ENCODE results near the gene SESTD1. TPM values are rescaled to one million over a fixed set of nuclear protein-coding genes. Genes with fewer than 3 reads are reported as not detected.

SESTD1 gene
- total RNA-seq, 2 donors from 2014 or later = 16.1 to 16.3 TPM

GRCh38 chr2:179277429-179278196 is 13.0 kb upstream of the SESTD1 start:
- H3K4me1 Mint-ChIP-seq = peaks cover 2% of the 10 kb centered on the region
- no peaks in the 10 kb centered on the region for H3K9me3 ChIP-seq (ENCODE audit: control insufficient read depth, low read length, poor library complexity, severe bottlenecking)
- H3K36me3 Mint-ChIP-seq (ENCODE audit: low read depth) = no peaks in the 10 kb centered on the region
- no peak overlapping the region for H3K27ac Mint-ChIP-seq
- H3K27me3 Mint-ChIP-seq = peaks cover 5% of the 10 kb centered on the region
- H3K4me3 Mint-ChIP-seq = no peak overlapping the region
- DNase-seq (no peak), ATAC-seq (no peak)

DNA sequence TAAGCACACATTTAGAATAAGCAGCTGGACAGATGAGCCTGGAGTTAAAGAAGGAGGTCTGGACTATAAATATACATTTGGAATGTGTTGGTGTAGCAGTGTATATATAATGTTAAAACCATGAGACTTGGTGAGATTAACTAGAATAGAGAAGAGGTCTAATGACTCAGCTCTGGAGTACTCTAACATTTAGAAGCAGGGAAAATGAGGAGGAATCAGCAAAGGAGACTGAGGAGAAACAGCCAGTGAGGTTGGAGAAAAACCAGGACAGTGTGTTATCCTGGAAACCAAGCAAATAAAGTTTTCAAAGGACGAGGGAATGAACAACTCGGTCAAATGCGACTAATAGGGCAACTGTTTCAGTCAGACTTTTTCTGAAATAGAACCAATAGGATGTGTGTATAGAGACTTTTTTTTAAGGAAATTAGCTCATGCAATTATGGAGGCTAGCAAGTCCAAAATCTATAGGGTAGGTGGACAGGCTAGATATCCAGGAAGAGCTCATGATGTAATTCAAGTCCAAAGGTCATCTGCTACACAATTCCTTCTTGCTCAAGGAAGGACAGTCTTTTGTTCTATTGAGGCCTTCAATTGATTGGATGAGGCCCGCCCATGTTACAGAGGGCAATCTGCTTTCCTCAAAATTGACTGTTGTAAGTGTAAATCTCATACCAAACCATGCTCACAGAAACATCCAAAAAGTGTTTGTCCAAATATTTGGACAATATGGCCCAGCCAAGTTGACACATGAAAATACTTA is 10.8 kb upstream of the SESTD1 start:
- H3K27ac Mint-ChIP-seq = no peak overlapping the region
- H3K9me3 ChIP-seq (ENCODE audit: control insufficient read depth, low read length, poor library complexity, severe bottlenecking) = no peaks in the 10 kb centered on the region
- no peak for ATAC-seq
- DNase-seq = no peak
- H3K4me1 Mint-ChIP-seq = peaks cover 2% of the 10 kb centered on the region
- H3K27me3 Mint-ChIP-seq = peaks cover 5% of the 10 kb centered on the region
- H3K36me3 Mint-ChIP-seq (ENCODE audit: low read depth) = no peaks in the 10 kb centered on the region
- H3K4me3 Mint-ChIP-seq = no peak overlapping the region

DNA sequence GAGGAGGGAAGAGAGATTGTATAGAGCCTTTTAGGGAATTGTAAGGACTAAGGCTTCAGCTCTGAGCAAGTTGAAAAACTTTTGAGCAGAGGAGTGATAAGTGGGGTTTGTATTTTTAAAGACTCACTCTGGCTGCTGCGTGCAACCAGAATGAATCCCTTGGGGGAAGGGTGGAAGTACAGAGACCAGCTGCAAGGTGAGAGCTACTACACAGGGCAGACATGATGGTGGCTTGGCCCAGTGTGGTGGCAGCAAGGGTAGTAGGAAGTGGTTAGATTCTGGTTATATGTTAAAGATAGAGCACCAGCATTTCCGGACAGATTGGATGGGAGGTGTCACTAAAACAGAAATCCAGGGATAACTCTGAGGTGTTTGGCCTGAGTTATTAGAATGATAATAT is 10.1 kb upstream of the SESTD1 start:
- no peak for DNase-seq
- ATAC-seq = peak; percentile 36
- Mint-ChIP-seq H3K4me3 (no peak overlapping the region), H3K4me1 (peaks cover 2% of the 10 kb centered on the region), H3K36me3 (ENCODE audit: low read depth) (no peaks in the 10 kb centered on the region), H3K27ac (no peak overlapping the region), H3K27me3 (peaks cover 5% of the 10 kb centered on the region)
- H3K9me3 ChIP-seq (ENCODE audit: control insufficient read depth, low read length, poor library complexity, severe bottlenecking) = no peaks in the 10 kb centered on the region

DNA sequence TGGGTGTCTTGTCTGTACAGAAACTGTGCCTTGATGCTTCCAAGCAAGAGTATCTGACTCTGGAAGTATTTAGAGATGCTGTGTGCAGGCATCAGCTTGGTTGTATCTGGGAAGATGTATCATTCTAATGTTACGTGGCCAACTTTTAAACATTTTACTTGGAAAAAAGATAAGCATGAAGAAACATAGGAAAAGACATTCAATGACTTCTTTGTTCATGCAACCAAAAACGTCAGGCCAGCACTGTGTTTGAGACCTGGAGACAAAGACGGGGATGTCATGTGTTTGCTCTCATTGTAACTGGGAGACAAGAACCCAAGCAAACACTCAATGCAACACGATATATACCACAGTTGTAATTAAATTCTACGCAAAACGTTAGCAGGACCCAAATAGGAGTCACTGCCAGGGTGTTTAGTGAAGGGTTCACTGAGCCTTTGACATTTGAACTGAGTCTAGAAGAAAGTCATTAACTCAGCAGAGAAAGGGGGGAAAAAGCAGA is 8.9 kb upstream of the SESTD1 start:
- no peak for DNase-seq
- no peaks in the 10 kb centered on the region for H3K9me3 ChIP-seq (ENCODE audit: control insufficient read depth, low read length, poor library complexity, severe bottlenecking)
- Mint-ChIP-seq H3K36me3 (ENCODE audit: low read depth) (no peaks in the 10 kb centered on the region), H3K4me3 (no peak overlapping the region), H3K27me3 (peaks cover 16% of the 10 kb centered on the region), H3K27ac (no peak overlapping the region), H3K4me1 (peaks cover 2% of the 10 kb centered on the region)
- ATAC-seq = no peak

DNA sequence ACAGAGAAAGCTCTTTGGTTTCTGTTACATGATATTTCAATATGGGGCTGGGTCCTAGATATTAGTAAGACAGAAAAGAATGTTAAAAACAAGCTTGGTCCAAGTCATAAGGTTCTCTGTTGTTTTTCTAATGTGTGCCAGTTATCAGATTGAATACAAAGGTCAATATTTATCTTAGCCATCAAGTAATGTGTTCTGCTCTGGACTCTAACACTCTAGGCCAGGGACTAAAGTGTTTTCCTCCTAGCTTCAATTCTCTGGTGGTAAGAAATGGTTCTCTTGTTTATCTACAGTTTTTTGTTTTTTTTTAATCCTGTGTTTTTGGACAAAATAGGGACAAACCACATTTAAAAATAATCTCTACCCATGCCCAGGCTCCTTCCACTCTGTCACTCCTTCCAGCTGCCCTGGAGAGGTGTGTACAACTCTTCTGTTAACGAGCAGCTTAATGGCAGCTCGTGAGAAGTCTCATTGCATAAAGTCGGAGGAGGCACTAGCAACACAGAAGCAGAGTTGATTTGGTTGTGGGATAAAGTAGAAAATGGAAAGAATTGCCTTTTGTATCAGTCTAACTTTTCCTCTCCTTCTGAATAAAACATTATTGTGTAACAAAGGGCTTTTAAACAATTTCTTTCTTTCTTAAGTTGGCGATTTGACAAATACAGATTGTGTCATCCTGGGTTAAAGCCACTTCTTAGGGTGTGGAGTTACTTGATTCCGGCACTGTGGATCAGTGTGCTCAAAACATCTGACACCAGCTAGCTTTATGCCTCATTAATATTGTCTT is 8.0 kb upstream of the SESTD1 start:
- H3K4me1 Mint-ChIP-seq = peaks cover 2% of the 10 kb centered on the region
- no peak overlapping the region for H3K27ac Mint-ChIP-seq
- H3K27me3 Mint-ChIP-seq = peaks cover 19% of the 10 kb centered on the region
- H3K9me3 ChIP-seq (ENCODE audit: control insufficient read depth, low read length, poor library complexity, severe bottlenecking) = no peaks in the 10 kb centered on the region
- H3K4me3 Mint-ChIP-seq = no peak overlapping the region
- no peak for DNase-seq
- no peak for ATAC-seq
- no peaks in the 10 kb centered on the region for H3K36me3 Mint-ChIP-seq (ENCODE audit: low read depth)

- Mint-ChIP-seq H3K27me3 (peaks cover 35% of the 10 kb centered on the region), H3K36me3 (ENCODE audit: low read depth) (no peaks in the 10 kb centered on the region), H3K27ac (no peak overlapping the region), H3K4me1 (peaks cover 2% of the 10 kb centered on the region), H3K4me3 (no peak overlapping the region)
- H3K9me3 ChIP-seq (ENCODE audit: control insufficient read depth, low read length, poor library complexity, severe bottlenecking) = no peaks in the 10 kb centered on the region
- DNase-seq (no peak), ATAC-seq (no peak)
Observed at GRCh38 chr2:179270689-179271088, 6.1 kb upstream of the SESTD1 start.

- Mint-ChIP-seq H3K27me3 (peaks cover 43% of the 10 kb centered on the region), H3K4me3 (no peak overlapping the region), H3K36me3 (ENCODE audit: low read depth) (no peaks in the 10 kb centered on the region), H3K27ac (no peak overlapping the region), H3K4me1 (peaks cover 6% of the 10 kb centered on the region)
- no peaks in the 10 kb centered on the region for H3K9me3 ChIP-seq (ENCODE audit: control insufficient read depth, low read length, poor library complexity, severe bottlenecking)
- ATAC-seq (no peak), DNase-seq (no peak)
Observed at GRCh38 chr2:179268277-179268925, 3.8 kb upstream of the SESTD1 start.

DNA sequence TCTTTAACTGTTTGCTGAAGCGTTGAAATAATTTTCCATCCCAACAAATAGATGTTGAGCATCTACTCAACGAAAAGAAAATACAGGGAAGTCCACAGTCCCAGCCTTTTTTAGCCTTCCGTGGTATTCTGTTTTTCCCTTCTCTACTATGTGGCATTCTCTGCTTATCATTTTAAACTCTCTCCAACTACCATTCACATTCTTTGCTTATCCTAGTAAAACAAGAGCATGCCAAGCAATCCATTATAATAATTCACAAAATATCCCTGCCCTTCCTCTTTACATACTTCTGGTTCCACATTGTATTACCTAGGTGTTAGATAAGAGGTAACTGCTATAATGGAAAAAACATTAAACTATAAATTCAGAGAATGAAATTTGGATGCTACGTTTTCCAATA is 1.6 kb upstream of the SESTD1 start:
- H3K4me1 Mint-ChIP-seq = peaks cover 6% of the 10 kb centered on the region
- ATAC-seq (no peak), DNase-seq (no peak)
- no peaks in the 10 kb centered on the region for H3K9me3 ChIP-seq (ENCODE audit: control insufficient read depth, low read length, poor library complexity, severe bottlenecking)
- H3K4me3 Mint-ChIP-seq = no peak overlapping the region
- no peak overlapping the region for H3K27ac Mint-ChIP-seq
- no peaks in the 10 kb centered on the region for H3K36me3 Mint-ChIP-seq (ENCODE audit: low read depth)
- H3K27me3 Mint-ChIP-seq = peaks cover 58% of the 10 kb centered on the region

GRCh38 chr2:179265082-179265510 is 464 bp upstream of the SESTD1 start:
- Mint-ChIP-seq H3K27ac (no peak overlapping the region), H3K4me3 (peak overlapping the region; percentile 58), H3K27me3 (peaks cover 61% of the 10 kb centered on the region), H3K36me3 (ENCODE audit: low read depth) (no peaks in the 10 kb centered on the region), H3K4me1 (peaks cover 6% of the 10 kb centered on the region)
- ATAC-seq (no peak), DNase-seq (no peak)
- no peaks in the 10 kb centered on the region for H3K9me3 ChIP-seq (ENCODE audit: control insufficient read depth, low read length, poor library complexity, severe bottlenecking)

GRCh38 chr2:179263446-179264367 is 925 bp downstream of the SESTD1 start:
- H3K27me3 Mint-ChIP-seq = peaks cover 52% of the 10 kb centered on the region
- peak in 1 of 3 donors; percentile 24 for DNase-seq
- H3K4me3 Mint-ChIP-seq = peak overlapping the region; percentile 87
- no peaks in the 10 kb centered on the region for H3K9me3 ChIP-seq (ENCODE audit: control insufficient read depth, low read length, poor library complexity, severe bottlenecking)
- ATAC-seq = peak; percentile 53
- H3K27ac Mint-ChIP-seq = peak overlapping the region; percentile 53
- H3K4me1 Mint-ChIP-seq = peaks cover 6% of the 10 kb centered on the region
- H3K36me3 Mint-ChIP-seq (ENCODE audit: low read depth) = no peaks in the 10 kb centered on the region

DNA sequence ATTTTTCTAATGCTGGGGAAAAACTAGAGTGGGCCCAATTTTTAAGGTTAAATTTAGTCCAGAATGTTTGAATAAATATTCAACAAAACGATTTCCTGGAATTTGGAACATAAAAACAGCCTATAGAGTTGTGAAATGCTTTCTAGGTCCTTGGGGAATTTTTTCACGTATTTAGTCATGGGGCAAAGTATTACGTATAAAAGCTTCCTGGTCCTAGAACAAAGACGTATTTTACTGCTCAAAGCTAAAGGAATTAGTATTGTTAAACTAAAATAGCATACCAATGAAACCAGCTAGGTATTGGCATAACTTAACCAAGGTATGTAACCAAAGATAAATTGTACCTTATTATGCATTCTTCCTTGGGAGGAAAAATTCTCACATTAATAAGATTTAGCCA is 1.6 kb downstream of the SESTD1 start:
- no peak for ATAC-seq
- DNase-seq = no peak
- Mint-ChIP-seq H3K27me3 (peaks cover 47% of the 10 kb centered on the region), H3K36me3 (ENCODE audit: low read depth) (no peaks in the 10 kb centered on the region), H3K4me1 (peaks cover 6% of the 10 kb centered on the region), H3K4me3 (peak overlapping the region; percentile 87), H3K27ac (peak overlapping the region; percentile 53)
- no peaks in the 10 kb centered on the region for H3K9me3 ChIP-seq (ENCODE audit: control insufficient read depth, low read length, poor library complexity, severe bottlenecking)

DNA sequence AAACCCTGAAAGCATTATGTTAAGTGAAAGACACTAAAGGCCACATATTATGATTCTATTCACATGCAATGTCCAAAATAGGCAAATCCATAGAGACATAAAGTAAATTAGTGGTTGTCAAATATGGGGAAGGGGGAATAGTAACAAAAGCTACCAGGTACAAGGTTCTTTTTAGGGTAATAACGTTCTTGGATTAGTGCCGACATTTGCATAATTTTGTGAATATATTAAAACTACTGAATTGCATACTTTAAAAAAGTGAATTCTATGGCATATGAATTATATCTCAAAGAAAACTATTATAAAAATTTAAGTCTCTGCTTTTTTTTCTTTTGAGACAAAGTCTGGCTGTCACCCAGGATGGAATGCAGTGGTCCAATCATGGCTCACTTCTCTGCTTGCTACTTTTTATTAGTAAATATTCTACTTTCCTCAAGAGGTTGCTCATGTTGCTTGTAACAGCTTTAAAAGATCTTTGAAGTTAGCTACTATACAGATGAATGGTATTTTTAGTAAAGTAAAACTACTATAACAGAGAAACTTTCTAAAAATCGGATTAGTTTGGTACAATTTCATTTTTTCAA is 2.5 kb downstream of the SESTD1 start:
- Mint-ChIP-seq H3K4me3 (no peak overlapping the region), H3K27ac (no peak overlapping the region), H3K27me3 (peaks cover 44% of the 10 kb centered on the region), H3K4me1 (peaks cover 6% of the 10 kb centered on the region), H3K36me3 (ENCODE audit: low read depth) (no peaks in the 10 kb centered on the region)
- no peaks in the 10 kb centered on the region for H3K9me3 ChIP-seq (ENCODE audit: control insufficient read depth, low read length, poor library complexity, severe bottlenecking)
- DNase-seq (no peak), ATAC-seq (no peak)
